Activated naive CD4-positive, alpha-beta T cell treated with Interleukin-2 at 50 U/mL for 16 hours (primary cell): ENCODE results near the gene NFATC2.

Experiments
- DNase-seq: peaks from one replicate; pipeline ENCODE4 v3.0.0-alpha.2; 2020

Gene NFATC2

GRCh38 chr20:51536116-51537069 is 6.1 kb downstream of the NFATC2 start:
- no peak for DNase-seq

GRCh38 chr20:51535674-51536073 is 6.8 kb downstream of the NFATC2 start:
- no peak for DNase-seq

GRCh38 chr20:51535075-51535386 is 7.5 kb downstream of the NFATC2 start:
- no peak for DNase-seq

- peak; percentile 41 for DNase-seq
These were observed 9.0 kb downstream of the NFATC2 start for GRCh38 chr20:51533291-51534172.

- no peak for DNase-seq
These were observed 9.8 kb downstream of the NFATC2 start for GRCh38 chr20:51532577-51533191.

- no peak for DNase-seq
These were observed 10.6 kb downstream of the NFATC2 start for GRCh38 chr20:51531712-51532456.

GRCh38 chr20:51531141-51531710 is 11.3 kb downstream of the NFATC2 start:
- DNase-seq, result peak; percentile 85

GRCh38 chr20:51529758-51530157 is 12.8 kb downstream of the NFATC2 start:
- DNase-seq, result peak; percentile 88

GRCh38 chr20:51529081-51529681 is 13.3 kb downstream of the NFATC2 start:
- DNase-seq, result peak; percentile 80

GRCh38 chr20:51528263-51529027 is 14.1 kb downstream of the NFATC2 start:
- DNase-seq, result peak; percentile 78

- DNase-seq, result no peak
These were observed 15.8 kb downstream of the NFATC2 start for GRCh38 chr20:51526754-51527153.

GRCh38 chr20:51526106-51526470 is 16.4 kb downstream of the NFATC2 start:
- DNase-seq, result no peak

- DNase-seq, result peak; percentile 68
These were observed 17.0 kb downstream of the NFATC2 start for GRCh38 chr20:51525241-51526105.

GRCh38 chr20:51523276-51524013 is 19.1 kb downstream of the NFATC2 start:
- no peak for DNase-seq

- no peak for DNase-seq
These were observed 20.3 kb downstream of the NFATC2 start for GRCh38 chr20:51522207-51522606.

- DNase-seq, result no peak
These were observed 24.7 kb downstream of the NFATC2 start for GRCh38 chr20:51517839-51518238.

- DNase-seq, result no peak
These were observed 25.7 kb downstream of the NFATC2 start for GRCh38 chr20:51516855-51517254.

- no peak for DNase-seq
These were observed 27.7 kb downstream of the NFATC2 start for GRCh38 chr20:51514836-51515235.

- DNase-seq, result no peak
These were observed 28.3 kb downstream of the NFATC2 start for GRCh38 chr20:51514249-51514648.
